GM23338 (cell line): ENCODE measurements around the gene ALAD.

Experiments
- CREB1 ChIP-seq: fragments of 250-450 bp; sonication (Bioruptor Pico); IDR thresholded peaks from 2 replicates; pipeline ENCODE4 v1.5.0; 2020; ENCODE audit warnings: low read depth, mild to moderate bottlenecking, moderate library complexity
- EZH2 ChIP-seq: fragments of 200-600 bp; sonication (generic); IDR thresholded peaks from one replicate; pipeline ENCODE4 v1.8.0; 2017; ENCODE audit warnings: antibody characterized with exemption, mild to moderate bottlenecking, low read depth; ENCODE audit not compliant: unreplicated experiment
- EZH2phosphoT487 ChIP-seq: fragments of 200-600 bp; sonication (generic); IDR thresholded peaks from one replicate; pipeline ENCODE4 v1.8.1; 2018; ENCODE audit warnings: antibody characterized with exemption; ENCODE audit not compliant: unreplicated experiment
- JUNB ChIP-seq: IDR thresholded peaks from one replicate; pipeline ENCODE4 v1.6.1; 2016; ENCODE audit warnings: antibody characterized with exemption; ENCODE audit not compliant: unreplicated experiment
- NANOG ChIP-seq: IDR thresholded peaks from 2 replicates; pipeline ENCODE4 v1.6.1; 2016; ENCODE audit warnings: antibody characterized with exemption, borderline replicate concordance
- POLR2AphosphoS5 ChIP-seq: IDR thresholded peaks from 2 replicates; pipeline ENCODE4 v1.6.1; 2016; ENCODE audit warnings: antibody characterized with exemption, low read depth
- STAT1 ChIP-seq: IDR thresholded peaks from one replicate; pipeline ENCODE4 v1.6.1; 2016; ENCODE audit warnings: antibody characterized with exemption; ENCODE audit not compliant: unreplicated experiment
- ZNF114 ChIP-seq: fragments of 250-450 bp; sonication (Bioruptor Pico); IDR thresholded peaks from 2 replicates; pipeline ENCODE4 v1.5.0; 2020; ENCODE audit warnings: mild to moderate bottlenecking, moderate library complexity
- ZNF331 ChIP-seq: fragments of 250-450 bp; sonication (Bioruptor Pico); IDR thresholded peaks from 2 replicates; pipeline ENCODE4 v1.5.0; 2020; ENCODE audit warnings: low read depth, mild to moderate bottlenecking, moderate library complexity
- TF ChIP-seq, protein P1 (sequence below), 2 experiments: fragments of 200-600 bp in 1 of 2; sonication (generic) in 1 of 2; conservative IDR thresholded peaks; 2 replicates each; pipeline versions ENCODE4 v1.5.1 to v1.6.1; 2016 to 2017; ENCODE audit warnings: antibody characterized with exemption in 2 of 2, low read depth in 2 of 2, mild to moderate bottlenecking in 2 of 2, moderate library complexity in 1 of 2
- TF ChIP-seq, protein P2 (sequence below): IDR thresholded peaks from one replicate; pipeline ENCODE4 v1.6.1; 2018; ENCODE audit warnings: antibody characterized with exemption; ENCODE audit not compliant: unreplicated experiment
- TF ChIP-seq, protein P3 (sequence below): IDR thresholded peaks from 2 replicates; pipeline ENCODE4 v1.6.1; 2016; ENCODE audit warnings: antibody characterized with exemption
- TF ChIP-seq, protein P4 (sequence below): fragments of 250-450 bp; sonication (Bioruptor Pico); IDR thresholded peaks from 2 replicates; pipeline ENCODE4 v1.5.0; 2020; ENCODE audit warnings: mild to moderate bottlenecking, moderate library complexity

DNA sequence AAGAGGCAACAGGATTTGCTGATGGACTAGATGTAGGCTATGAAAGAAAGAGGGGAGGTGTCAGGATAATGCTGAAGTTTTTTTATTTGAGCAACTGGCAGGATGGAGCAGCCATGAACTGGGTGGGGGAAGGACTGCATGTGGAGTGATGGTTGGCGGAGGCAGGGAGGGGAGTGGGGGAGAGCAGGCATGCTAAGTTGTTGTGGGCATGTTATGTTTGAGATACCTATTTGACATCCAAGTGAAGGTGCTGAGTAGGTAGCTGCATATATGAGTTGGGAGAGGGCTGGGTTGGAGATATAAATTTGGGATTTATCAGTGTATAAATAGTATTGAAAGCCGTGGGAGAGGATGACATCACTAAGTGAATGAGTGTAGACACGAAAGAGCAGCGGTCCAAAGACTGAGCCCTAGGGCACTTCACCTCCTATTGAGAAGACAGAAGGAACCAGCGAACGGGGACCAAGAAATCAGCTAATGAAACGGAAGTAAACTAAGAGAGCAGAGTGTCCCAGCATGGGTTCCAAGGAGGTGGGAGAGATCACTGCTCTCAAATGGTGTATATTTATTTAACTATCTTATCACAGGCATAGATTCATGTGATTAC is 44.3 kb downstream of the ALAD start:
- TF ChIP-seq, protein P1, sequence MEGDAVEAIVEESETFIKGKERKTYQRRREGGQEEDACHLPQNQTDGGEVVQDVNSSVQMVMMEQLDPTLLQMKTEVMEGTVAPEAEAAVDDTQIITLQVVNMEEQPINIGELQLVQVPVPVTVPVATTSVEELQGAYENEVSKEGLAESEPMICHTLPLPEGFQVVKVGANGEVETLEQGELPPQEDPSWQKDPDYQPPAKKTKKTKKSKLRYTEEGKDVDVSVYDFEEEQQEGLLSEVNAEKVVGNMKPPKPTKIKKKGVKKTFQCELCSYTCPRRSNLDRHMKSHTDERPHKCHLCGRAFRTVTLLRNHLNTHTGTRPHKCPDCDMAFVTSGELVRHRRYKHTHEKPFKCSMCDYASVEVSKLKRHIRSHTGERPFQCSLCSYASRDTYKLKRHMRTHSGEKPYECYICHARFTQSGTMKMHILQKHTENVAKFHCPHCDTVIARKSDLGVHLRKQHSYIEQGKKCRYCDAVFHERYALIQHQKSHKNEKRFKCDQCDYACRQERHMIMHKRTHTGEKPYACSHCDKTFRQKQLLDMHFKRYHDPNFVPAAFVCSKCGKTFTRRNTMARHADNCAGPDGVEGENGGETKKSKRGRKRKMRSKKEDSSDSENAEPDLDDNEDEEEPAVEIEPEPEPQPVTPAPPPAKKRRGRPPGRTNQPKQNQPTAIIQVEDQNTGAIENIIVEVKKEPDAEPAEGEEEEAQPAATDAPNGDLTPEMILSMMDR (conservative IDR thresholded peaks at IDR 0.05; ENCODE audit: low read depth in 2 of 2): no peak
- TF ChIP-seq CREB1 (CRISPR knock-in tag): no peak
- TF ChIP-seq, protein P2, sequence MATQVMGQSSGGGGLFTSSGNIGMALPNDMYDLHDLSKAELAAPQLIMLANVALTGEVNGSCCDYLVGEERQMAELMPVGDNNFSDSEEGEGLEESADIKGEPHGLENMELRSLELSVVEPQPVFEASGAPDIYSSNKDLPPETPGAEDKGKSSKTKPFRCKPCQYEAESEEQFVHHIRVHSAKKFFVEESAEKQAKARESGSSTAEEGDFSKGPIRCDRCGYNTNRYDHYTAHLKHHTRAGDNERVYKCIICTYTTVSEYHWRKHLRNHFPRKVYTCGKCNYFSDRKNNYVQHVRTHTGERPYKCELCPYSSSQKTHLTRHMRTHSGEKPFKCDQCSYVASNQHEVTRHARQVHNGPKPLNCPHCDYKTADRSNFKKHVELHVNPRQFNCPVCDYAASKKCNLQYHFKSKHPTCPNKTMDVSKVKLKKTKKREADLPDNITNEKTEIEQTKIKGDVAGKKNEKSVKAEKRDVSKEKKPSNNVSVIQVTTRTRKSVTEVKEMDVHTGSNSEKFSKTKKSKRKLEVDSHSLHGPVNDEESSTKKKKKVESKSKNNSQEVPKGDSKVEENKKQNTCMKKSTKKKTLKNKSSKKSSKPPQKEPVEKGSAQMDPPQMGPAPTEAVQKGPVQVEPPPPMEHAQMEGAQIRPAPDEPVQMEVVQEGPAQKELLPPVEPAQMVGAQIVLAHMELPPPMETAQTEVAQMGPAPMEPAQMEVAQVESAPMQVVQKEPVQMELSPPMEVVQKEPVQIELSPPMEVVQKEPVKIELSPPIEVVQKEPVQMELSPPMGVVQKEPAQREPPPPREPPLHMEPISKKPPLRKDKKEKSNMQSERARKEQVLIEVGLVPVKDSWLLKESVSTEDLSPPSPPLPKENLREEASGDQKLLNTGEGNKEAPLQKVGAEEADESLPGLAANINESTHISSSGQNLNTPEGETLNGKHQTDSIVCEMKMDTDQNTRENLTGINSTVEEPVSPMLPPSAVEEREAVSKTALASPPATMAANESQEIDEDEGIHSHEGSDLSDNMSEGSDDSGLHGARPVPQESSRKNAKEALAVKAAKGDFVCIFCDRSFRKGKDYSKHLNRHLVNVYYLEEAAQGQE: no peak
- TF ChIP-seq JUNB: no peak
- no peak for TF ChIP-seq POLR2AphosphoS5
- no peak for TF ChIP-seq EZH2
- no peak for TF ChIP-seq EZH2phosphoT487
- TF ChIP-seq NANOG: no peak
- no peak for TF ChIP-seq ZNF114 (CRISPR knock-in tag)
- no peak for TF ChIP-seq STAT1
- TF ChIP-seq, protein P3, sequence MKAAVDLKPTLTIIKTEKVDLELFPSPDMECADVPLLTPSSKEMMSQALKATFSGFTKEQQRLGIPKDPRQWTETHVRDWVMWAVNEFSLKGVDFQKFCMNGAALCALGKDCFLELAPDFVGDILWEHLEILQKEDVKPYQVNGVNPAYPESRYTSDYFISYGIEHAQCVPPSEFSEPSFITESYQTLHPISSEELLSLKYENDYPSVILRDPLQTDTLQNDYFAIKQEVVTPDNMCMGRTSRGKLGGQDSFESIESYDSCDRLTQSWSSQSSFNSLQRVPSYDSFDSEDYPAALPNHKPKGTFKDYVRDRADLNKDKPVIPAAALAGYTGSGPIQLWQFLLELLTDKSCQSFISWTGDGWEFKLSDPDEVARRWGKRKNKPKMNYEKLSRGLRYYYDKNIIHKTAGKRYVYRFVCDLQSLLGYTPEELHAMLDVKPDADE: no peak
- TF ChIP-seq ZNF331 (CRISPR knock-in tag): no peak
- TF ChIP-seq, protein P4, sequence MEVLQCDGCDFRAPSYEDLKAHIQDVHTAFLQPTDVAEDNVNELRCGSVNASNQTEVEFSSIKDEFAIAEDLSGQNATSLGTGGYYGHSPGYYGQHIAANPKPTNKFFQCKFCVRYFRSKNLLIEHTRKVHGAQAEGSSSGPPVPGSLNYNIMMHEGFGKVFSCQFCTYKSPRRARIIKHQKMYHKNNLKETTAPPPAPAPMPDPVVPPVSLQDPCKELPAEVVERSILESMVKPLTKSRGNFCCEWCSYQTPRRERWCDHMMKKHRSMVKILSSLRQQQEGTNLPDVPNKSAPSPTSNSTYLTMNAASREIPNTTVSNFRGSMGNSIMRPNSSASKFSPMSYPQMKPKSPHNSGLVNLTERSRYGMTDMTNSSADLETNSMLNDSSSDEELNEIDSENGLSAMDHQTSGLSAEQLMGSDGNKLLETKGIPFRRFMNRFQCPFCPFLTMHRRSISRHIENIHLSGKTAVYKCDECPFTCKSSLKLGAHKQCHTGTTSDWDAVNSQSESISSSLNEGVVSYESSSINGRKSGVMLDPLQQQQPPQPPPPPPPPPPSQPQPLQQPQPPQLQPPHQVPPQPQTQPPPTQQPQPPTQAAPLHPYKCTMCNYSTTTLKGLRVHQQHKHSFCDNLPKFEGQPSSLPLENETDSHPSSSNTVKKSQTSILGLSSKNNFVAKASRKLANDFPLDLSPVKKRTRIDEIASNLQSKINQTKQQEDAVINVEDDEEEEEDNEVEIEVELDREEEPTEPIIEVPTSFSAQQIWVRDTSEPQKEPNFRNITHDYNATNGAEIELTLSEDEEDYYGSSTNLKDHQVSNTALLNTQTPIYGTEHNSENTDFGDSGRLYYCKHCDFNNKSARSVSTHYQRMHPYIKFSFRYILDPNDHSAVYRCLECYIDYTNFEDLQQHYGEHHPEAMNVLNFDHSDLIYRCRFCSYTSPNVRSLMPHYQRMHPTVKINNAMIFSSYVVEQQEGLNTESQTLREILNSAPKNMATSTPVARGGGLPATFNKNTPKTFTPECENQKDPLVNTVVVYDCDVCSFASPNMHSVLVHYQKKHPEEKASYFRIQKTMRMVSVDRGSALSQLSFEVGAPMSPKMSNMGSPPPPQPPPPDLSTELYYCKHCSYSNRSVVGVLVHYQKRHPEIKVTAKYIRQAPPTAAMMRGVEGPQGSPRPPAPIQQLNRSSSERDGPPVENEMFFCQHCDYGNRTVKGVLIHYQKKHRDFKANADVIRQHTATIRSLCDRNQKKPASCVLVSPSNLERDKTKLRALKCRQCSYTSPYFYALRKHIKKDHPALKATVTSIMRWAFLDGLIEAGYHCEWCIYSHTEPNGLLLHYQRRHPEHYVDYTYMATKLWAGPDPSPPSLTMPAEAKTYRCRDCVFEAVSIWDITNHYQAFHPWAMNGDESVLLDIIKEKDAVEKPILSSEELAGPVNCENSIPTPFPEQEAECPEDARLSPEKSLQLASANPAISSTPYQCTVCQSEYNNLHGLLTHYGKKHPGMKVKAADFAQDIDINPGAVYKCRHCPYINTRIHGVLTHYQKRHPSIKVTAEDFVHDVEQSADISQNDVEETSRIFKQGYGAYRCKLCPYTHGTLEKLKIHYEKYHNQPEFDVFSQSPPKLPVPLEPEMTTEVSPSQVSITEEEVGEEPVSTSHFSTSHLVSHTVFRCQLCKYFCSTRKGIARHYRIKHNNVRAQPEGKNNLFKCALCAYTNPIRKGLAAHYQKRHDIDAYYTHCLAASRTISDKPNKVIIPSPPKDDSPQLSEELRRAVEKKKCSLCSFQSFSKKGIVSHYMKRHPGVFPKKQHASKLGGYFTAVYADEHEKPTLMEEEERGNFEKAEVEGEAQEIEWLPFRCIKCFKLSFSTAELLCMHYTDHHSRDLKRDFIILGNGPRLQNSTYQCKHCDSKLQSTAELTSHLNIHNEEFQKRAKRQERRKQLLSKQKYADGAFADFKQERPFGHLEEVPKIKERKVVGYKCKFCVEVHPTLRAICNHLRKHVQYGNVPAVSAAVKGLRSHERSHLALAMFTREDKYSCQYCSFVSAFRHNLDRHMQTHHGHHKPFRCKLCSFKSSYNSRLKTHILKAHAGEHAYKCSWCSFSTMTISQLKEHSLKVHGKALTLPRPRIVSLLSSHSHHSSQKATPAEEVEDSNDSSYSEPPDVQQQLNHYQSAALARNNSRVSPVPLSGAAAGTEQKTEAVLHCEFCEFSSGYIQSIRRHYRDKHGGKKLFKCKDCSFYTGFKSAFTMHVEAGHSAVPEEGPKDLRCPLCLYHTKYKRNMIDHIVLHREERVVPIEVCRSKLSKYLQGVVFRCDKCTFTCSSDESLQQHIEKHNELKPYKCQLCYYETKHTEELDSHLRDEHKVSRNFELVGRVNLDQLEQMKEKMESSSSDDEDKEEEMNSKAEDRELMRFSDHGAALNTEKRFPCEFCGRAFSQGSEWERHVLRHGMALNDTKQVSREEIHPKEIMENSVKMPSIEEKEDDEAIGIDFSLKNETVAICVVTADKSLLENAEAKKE: no peak
